HG03439 (cell line): Measurements from ENCODE around the gene ATP5MK.
"Not testable (repeated sequence)": the region's sequence is repeated elsewhere in the genome, so short reads cannot be mapped to it uniquely, and the experiment has no call there.

Experiments used
- ATAC-seq: cut with Tn5 transposase; IDR thresholded peaks from one replicate; pipeline ENCODE4 v1.9.1; 2021; ENCODE audit warnings: mild to moderate bottlenecking, moderate library complexity; ENCODE audit not compliant: unreplicated experiment

The ATP5MK gene, protein sequence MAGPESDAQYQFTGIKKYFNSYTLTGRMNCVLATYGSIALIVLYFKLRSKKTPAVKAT

DNA sequence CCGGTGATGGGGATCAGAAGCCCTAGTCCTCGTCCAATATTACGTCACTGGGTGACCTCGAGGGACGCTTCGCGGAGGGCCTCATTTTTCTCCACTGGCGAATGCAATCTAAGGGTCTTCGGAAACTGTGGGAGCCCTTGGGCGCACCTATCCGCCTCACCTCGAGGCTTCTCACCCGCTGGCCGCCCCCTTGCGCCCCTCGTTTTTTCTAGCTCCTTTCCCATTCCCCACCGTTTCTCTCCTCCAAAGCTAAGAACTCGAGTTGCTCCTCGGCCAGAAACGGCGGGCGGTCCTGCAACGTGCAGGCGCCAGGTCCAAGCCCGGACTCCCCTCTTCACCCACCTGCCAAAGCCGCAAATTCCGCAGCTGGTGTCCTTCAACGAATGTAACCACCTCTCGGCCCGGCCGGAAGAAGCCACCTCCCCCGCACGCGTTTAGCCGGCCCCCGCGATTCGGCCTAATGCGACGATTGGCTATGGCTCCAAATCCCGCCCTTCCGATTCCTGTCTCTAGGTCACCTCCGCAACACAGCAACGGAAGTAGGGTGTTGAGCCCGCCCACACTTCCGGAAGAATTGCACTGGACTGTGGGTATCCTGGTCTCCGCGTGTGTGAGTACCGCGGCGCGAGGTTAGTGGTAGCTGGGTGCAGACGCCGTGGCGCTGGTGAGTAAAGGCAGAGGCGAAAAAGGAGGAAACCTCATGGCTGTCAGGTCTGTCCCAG lies at the start of gene ATP5MK, which contains the start of gene PDCD11:
Gene ATP5MK, minus strand, starts transcription at position 409 of the 722 bp plus-strand sequence. CDS start 4,018 bp downstream, outside the sequence.
Gene PDCD11, plus strand, starts transcription at position 560 of the 722 bp plus-strand sequence. CDS start 1,801 bp downstream, outside the sequence.
- ATAC-seq: peak; percentile 98

DNA sequence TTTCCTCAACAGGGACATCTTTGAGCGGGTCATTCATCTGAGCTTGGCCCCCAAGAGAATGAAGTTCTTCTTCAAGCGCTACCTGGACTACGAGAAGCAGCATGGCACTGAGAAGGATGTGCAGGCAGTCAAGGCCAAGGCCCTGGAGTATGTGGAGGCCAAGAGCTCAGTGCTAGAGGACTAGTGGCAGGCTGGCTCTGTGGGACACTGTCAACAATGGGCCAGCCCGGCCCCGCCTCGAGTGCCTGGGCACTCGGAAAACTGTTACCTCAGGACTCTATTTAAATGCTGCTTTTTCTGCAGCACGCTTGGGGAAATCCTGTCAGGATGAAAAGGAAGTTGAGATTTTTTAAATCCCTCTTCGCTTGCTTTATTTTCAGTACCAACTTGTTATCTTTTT lies 49.1 kb upstream of the ATP5MK start:
- ATAC-seq: no peak

DNA sequence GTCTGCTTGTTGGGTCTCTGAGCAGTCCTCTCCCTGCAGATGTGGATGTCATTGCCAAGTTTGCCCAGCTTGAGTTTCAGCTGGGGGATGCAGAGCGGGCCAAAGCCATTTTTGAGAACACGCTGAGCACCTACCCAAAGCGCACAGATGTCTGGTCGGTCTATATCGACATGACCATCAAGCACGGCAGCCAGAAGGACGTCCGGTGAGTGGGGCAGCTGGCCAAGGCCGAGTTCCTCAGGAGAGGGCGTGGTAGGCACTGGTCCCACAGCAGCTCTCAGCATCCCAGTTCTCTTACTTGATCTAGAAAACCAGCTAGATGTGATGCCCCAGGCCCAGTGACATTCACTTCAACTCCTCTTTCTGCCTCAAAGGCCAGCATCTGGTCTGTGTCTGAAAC lies 48.2 kb upstream of the ATP5MK start:
- no peak for ATAC-seq

DNA sequence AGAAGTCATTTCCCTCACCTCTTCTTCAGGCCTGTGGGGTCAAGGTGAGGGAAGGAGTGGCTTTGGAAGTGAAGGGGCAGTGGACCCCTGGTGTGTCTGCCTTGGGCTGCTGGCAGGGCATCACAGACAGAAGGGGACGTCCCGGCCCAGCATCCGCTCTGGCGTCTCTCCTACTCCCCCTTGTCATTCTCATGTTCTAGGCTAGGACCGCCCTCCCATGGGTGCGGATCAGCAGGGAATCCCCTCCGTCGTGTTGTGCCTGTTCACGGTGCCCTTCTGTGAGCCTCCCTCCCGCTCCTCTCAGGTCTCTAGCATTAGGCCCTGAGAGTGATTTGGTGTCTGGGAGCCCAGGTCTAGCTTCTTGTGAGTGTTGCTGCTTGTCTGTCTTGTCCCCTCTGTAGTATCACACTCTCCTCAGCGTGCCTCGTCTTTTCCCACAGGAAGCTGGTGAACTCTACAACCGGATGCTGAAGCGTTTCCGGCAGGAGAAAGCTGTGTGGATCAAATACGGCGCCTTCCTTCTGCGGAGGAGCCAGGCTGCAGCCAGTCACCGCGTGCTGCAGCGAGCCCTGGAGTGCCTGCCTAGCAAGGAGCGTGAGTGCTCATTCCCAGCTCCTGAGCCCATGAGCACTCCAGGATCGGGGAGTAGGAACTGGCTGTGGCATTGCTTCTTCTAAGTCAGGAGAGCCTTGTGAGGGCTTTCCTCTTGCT lies 47.4 kb upstream of the ATP5MK start:
- no peak for ATAC-seq

DNA sequence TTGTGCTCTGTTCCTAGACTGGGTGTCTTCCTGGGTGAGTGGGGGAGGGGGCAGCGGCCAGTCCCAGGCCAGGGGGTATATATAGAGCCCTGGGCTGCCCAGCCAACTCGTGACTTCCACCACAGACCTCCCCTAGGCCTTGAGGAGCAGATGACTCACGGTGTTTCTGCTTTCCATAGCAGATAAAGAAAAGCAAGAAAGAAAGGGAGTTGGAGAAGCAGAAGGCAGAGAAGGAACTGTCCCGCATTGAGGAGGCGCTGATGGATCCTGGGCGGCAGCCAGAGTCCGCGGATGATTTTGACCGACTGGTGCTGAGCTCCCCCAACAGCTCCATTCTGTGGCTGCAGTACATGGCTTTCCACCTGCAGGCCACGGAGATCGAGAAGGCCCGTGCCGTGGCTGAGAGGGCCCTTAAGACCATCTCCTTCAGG lies 45.8 kb upstream of the ATP5MK start:
- ATAC-seq: no peak

DNA sequence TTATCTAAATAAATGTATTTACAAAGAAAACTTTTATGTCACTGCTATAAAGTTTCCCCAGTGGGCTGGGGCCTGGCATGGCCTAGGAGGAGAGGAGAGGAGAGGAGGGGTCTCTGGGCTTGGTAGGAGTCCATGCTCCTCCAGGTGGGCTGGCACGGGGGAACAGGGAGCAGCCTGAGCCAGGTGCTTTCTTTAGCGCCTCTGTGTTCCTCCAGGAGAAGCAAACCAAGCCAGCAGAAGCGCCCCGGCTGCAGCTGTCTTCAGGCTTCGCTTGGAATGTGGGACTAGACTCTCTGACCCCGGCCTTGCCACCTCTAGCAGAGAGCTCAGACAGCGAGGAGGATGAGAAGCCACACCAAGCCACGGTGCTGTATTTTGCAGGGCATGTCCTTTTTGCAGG lies 45.3 kb upstream of the ATP5MK start:
- ATAC-seq: no peak

DNA sequence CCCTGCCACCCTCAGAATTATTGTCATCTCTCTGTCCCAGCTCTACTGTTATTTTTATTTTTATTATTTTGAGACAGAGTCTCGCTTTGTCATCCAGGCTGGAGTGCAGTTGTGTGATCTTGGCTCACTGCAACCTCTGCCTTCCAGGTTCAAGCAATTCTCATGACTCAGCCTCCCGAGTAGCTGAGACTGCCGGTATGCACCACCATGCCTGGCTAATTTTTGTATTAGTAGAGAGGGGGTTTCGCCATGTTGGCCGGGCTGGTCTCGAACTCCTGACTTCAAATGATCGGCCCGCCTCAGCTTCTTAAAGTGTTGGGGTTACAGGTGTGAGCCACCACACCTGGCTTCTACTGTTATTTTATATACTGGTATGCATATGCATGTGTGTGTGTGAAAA lies 44.9 kb upstream of the ATP5MK start:
- ATAC-seq: no peak

DNA sequence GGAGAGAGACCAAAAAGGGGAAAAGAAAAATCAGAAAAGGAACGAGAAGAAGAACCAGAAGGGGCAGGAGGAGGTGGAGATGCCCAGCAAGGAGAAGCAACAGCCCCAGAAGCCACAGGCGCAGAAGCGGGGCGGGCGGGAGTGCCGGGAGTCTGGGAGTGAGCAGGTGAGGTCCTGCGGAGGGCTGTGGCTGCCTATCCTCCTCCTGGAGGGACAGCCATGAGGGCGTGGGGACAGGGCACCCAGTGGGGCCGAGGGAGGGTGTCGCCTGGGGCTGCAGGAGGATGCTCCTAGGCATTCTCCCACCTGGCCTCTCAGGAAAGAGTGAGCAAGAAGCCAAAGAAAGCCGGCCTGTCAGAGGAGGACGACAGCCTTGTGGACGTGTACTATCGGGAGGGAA lies 44.1 kb upstream of the ATP5MK start:
- ATAC-seq: no peak

DNA sequence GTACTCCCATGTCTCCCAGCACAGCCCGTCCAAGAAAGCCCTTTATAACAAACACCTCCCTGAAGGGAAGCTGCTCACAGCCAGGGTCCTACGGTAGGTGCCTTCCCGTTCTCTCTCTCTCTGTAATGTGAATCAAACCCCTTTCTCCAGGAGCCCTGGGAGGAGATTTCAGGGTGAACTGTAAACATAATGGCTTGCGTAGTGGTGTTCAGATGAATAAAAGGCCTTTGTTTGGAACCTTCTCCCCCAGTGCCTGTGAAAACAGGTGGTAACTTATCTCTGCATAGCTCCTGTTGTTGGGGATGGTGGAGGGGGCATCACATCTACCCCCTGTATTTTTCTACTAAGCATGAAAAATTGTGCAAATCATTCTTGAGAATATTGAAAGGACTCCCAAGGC lies 43.5 kb upstream of the ATP5MK start:
- ATAC-seq: no peak

DNA sequence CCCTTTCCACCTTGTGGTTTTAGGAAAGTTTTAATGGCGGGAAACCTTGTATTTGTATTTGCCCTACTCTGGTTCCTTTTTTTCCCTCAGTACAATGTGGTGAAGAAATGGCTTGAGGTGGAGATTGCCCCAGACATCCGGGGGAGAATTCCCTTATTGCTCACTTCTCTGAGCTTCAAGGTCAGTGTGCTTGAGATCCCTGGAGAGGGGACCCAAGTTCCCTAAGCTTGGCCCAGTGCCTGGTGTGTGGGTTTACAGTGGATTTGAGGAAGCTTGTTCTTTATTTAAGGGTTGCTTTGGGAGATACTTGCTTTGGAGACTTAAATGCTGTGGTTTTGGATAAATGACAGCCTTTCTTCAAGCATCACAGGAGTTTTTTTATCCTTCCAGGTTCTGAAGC lies 37.6 kb upstream of the ATP5MK start:
- no peak for ATAC-seq

DNA sequence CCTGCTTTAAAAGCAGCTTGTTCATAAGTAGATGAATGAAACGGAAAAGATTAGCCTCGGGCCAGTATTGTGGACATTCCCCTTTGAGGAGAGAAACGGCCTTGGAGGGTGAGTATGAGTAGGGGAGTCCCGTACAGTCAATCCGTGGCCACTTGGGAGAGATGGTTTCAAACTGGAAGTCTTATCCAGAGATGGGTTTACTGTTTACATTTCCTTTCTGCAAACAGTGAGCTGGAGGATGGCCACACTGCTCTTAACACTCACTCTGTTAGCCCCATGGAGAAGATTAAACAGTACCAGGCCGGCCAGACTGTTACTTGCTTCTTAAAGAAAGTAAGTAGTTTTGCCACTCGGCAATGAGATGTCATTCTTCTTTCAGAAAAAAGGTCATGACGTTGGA lies 35.6 kb upstream of the ATP5MK start:
- no peak for ATAC-seq

DNA sequence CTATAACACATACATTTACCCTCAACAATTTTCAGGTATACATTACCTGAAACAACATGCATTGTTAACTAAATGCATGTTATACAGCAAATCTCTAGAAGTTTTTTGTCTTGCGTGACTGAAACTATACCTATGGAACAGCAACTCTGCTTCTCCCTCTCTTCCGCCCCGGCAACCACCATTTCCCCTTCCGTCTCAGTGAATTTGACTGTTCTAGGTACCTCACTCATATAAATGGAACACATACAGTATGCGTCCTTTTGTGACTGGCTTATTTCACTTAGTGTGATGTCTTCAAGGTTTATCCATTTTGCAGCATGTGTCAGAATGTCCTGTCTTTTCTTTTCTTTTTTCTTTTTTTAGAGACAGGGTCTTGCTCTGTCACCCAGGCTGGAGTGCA lies 33.4 kb upstream of the ATP5MK start:
- no peak for ATAC-seq

DNA sequence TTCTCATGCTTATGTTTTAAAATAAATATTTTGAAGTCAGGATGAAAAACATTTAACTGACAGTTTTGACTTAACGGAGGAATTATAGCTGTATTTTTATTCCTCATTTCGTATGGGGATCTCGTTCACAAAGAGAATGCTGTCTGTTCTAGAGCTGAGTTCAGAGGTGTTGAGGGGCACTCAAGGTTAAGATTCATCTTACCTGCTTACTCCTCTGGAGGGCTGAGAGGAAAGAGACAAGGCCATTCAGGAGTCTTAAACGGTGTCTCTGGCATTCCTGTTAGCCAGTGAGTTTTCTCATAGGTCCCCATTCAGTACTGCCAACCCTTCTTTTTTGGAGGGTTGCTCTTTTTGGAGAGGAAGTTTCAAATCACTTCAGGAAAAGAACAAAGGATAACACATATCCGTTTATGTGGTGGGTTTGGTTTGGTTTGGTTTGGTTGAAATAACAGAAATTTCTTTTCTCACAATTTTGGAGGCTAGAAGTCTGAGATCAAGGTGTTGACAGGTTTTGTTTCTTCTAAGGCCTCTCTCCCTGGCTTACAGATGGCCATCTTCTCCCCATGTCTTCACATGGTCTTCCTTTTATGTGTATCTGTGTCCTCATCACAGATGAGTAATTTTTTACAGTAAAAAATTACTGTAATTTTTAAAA lies 32.8 kb upstream of the ATP5MK start:
- ATAC-seq: no peak

DNA sequence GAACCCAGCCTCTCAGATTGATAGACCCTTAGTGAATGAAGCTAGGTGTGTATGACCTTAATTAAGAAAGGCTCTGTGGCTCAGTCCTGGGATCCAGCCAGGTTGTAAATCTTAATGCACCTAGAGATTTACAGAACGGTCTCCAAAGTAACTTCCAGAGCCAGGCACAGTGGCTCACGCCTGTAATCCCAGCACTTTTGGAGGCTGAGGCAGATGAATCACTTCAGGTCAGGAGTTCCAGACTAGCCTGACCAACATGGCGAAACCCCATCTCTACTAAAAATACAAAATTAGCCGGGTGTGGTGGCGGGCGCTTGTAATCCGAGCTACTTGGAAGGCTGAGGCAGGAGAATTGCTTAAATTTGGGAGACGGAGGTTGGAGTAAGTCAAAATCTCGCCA lies 31.6 kb upstream of the ATP5MK start:
- ATAC-seq: no peak

DNA sequence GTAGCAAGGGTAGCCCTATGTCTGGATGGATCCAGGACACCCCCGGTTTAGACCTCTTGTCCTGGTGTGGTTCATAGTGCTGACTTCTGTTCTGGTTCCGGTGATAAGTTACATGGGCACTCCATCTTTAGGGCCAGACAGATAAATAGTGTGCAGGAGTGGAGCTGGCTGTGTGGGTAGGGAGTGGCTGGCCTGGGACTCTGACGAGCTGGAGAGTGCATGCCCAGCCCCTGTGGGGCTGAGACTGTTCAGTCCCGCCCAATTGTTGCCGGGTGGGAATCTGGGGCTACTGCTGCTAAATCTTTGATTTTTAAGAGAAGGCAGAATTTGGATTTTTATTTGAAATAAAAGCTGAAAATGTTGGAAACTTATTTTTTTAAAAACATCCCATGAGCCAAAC lies 27.5 kb upstream of the ATP5MK start:
- ATAC-seq: no peak

DNA sequence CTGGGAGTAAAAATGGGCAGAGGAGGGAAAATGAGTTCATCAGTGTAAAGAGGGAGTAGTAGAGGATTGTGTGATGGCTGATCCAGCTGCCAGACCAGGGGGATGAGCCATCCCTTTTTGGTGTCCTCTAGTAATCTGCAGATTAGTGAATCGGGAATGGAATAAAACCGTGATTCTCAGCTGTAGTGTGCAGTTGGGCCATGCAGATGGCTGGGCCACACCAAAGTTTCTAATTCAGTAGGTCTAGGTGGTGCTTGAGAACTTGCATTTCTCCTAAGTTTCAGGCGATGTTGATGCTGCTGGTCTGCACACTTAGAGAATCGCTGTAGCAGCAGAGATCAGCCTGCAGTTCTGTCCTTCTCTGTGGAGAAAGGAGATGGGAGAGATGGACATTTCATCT lies 22.8 kb upstream of the ATP5MK start:
- no peak for ATAC-seq

DNA sequence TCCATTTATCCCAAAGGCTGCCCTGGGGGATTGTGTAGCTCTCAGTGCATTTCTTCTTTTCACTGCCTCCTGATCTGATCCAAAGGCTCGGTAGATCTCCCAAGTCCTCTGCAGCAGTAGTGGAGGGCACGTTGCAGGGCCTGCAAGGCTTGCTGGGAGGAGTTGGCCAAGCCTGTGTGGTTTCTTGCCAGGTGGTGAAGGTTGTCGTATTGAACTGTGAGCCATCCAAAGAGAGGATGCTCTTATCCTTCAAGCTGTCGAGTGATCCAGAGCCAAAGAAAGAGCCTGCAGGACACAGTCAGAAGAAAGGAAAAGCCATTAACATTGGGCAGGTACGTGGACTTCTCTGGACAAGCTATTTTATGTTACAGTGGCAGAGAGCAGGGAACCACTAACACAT lies 21.3 kb upstream of the ATP5MK start:
- ATAC-seq: no peak

DNA sequence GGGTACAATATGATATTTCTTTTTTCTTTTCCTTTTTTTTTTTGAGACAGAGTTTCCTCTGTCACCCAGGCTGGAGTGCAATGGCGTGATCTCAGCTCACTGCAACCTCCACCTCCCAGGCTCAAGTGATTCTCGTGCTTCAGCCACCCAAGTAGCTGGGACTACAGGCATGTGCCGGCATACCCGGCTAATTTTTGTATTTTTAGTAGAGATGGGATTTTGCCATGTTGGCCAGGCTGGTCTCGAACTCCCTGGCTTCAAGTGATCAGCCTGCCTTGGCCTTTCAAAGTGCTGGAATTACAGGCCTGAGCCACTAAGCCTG lies 20.8 kb upstream of the ATP5MK start:
- ATAC-seq: not testable (repeated sequence)

DNA sequence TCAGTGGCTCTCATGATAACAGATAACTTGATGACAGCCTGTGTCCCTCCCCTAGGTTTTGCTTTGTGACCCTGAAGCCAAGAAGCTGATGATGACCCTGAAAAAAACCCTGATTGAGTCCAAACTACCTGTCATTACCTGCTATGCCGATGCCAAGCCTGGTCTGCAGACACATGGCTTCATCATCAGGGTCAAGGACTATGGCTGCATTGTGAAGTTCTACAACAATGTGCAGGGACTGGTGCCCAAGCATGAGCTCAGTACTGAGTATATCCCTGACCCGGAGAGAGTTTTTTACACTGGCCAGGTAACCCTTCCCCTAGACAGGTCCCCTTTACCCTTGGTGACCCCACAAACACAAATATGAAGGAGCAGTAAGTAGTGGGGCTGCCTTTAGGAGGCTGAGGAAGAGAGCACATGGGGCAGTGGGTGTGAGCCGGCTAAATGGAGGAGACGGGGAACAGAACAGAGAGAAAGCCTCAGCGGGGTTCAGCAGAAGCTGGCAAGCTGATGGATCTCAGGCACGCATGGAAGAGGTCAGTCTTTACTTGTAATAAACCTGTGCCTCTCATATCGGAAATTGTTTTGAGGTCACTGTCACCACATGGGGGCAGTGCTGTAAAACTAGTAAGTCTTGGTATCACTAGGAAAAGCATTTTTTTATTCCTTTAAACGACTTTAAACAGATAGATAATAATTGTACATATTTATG lies 20.3 kb upstream of the ATP5MK start:
- no peak for ATAC-seq

DNA sequence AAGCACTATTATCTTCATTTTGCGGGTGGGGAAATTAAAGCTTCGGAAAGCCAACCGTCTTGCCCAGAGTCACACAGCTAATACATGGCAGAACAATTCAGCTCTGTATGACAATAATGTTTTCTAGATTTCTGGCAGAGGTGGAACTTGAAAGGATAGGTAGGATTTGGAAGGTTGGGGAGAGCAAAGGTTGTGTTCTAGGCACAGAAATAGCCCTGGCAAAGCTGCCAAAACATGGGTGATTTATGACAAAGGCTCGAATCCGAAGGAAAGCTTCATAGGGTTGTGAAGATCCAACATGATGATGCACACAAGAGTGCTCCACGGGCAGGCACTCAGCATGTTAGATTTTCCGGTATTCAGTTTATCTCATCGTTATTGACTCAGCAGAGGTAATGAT lies 19.3 kb upstream of the ATP5MK start:
- ATAC-seq: no peak

DNA sequence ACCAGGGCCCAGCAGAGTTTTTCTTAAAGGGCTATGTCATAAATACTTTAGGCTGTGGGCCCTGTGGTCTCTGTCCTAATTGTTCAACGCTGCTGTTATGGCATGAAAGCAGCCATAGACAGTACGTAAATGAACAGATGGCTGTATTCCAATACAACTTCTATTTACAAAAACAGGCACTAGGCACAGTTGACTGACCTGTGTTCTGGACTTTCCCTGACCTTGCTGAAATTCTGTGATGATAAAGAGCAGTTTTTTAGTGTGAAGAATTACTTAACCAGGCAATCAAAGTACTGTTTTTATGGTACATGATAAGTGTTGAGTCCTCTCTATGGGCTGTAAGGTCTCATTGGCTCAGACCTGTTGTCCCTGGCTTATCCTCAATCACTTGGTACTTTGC lies 17.3 kb upstream of the ATP5MK start:
- ATAC-seq: no peak
